Peyer's patch (tissue), 4 donors: Measurements from ENCODE around the gene LPAR1. TPM values are rescaled to one million over a fixed set of nuclear protein-coding genes. Genes with fewer than 3 reads are reported as not detected.
A peak's percentile ranks its signal among the peaks of the same experiment; 100 is the strongest.

Experiments used
- DNase-seq, 3 donors: peaks; one replicate each; pipeline ENCODE4 v3.0.0-alpha.2; 2017 to 2019
- H3K27ac ChIP-seq, 4 donors: fragments of 200-600 bp; sonication (generic); one replicate each; pipeline ENCODE4 v1.5.1; 2016 to 2019
- H3K27me3 ChIP-seq, 2 donors: fragments of 200-600 bp; sonication (generic); one replicate each; pipeline ENCODE4 v1.5.1; 2019
- H3K36me3 ChIP-seq, 3 donors: fragments of 200-600 bp; sonication (generic); one replicate each; pipeline ENCODE4 v1.5.1; 2016 to 2019
- H3K4me1 ChIP-seq, 4 donors: fragments of 200-600 bp; sonication (generic); one replicate each; pipeline ENCODE4 v1.5.1; 2016 to 2019
- H3K4me3 ChIP-seq, 4 donors: fragments of 200-600 bp; sonication (generic); 1 replicate in 3 of 4; 2 replicates in 1 of 4; pipeline ENCODE4 v1.5.1; 2016 to 2019; ENCODE audit warnings: mild to moderate bottlenecking in 1 of 4
- H3K9me3 ChIP-seq, 4 donors: fragments of 200-600 bp; sonication (generic); one replicate each; pipeline ENCODE4 v1.5.1; 2016 to 2019; ENCODE audit warnings: mild to moderate bottlenecking in 1 of 4
- POLR2A ChIP-seq, 2 donors: fragments of 450-650 bp; IDR thresholded peaks; one replicate each; pipeline ENCODE4 v1.5.1; 2017; ENCODE audit warnings: antibody characterized with exemption in 2 of 2, mild to moderate bottlenecking in 2 of 2, moderate library complexity in 2 of 2
- total RNA-seq, 4 donors: library from RNA; depleted of rRNA; stranded (reverse); fragments of >200 nt; gene quantifications; one replicate each; pipeline ENCODE4 v1.1.0, GENCODE V29; 2016
- TF ChIP-seq, protein P1 (sequence below), 6 experiments: fragments of 450-650 bp in 4 of 6; fragments of 200-600 bp in 2 of 6; sonication (generic) in 1 of 6; IDR thresholded peaks; one replicate each; pipeline ENCODE4 v1.5.1; 2017 to 2019; ENCODE audit warnings: antibody characterized with exemption in 6 of 6, mild to moderate bottlenecking in 3 of 6, moderate library complexity in 1 of 6

LPAR1 gene
- total RNA-seq, 4 donors from 2014 or later, result 25.0 to 56.1 (median 31.9) TPM

DNA sequence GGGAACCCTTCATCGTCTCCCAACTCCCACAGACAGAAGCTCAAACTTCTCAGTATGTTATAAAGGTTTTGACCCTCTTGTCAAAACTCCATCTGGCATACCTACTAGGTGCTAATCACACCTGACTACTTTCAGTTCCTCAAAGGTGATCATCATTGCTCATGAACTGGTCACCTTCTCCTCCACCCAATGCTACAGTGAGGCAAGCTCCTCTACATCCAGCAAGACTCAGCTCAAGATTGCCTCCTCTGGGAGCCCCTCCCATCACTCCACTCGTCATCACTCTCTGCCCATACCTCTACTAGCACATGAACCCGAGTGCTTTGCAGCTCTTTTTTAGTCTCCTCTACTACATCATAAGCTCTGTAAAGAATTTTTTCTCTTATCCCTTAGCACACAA lies 102.4 kb downstream of the LPAR1 start:
- DNase-seq, result no peak
- Histone ChIP-seq H3K9me3 (no peaks in the 10 kb centered on the region), H3K4me1 (peaks cover 0 to 12% (median 0%) of the 10 kb centered on the region in 4 donors), H3K4me3 (no peak overlapping the region), H3K36me3 (no peaks in the 10 kb centered on the region), H3K27ac (peak overlapping the region in 3 of 4 donors; percentile 12 to 52 (median 47)), H3K27me3 (no peaks in the 10 kb centered on the region)
- no peak for TF ChIP-seq POLR2A (IDR thresholded peaks at IDR 0.05)
- TF ChIP-seq, protein P1, sequence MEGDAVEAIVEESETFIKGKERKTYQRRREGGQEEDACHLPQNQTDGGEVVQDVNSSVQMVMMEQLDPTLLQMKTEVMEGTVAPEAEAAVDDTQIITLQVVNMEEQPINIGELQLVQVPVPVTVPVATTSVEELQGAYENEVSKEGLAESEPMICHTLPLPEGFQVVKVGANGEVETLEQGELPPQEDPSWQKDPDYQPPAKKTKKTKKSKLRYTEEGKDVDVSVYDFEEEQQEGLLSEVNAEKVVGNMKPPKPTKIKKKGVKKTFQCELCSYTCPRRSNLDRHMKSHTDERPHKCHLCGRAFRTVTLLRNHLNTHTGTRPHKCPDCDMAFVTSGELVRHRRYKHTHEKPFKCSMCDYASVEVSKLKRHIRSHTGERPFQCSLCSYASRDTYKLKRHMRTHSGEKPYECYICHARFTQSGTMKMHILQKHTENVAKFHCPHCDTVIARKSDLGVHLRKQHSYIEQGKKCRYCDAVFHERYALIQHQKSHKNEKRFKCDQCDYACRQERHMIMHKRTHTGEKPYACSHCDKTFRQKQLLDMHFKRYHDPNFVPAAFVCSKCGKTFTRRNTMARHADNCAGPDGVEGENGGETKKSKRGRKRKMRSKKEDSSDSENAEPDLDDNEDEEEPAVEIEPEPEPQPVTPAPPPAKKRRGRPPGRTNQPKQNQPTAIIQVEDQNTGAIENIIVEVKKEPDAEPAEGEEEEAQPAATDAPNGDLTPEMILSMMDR (IDR thresholded peaks at IDR 0.05), result no peak

GRCh38 chr9:110933350-110934001 lies 104.8 kb downstream of the LPAR1 start:
- peak overlapping the region in 3 of 4 donors; percentile 15 to 59 (median 56) for H3K27ac ChIP-seq
- TF ChIP-seq, protein P1 (IDR thresholded peaks at IDR 0.05), result no peak
- TF ChIP-seq POLR2A (IDR thresholded peaks at IDR 0.05), result no peak
- H3K36me3 ChIP-seq, result no peaks in the 10 kb centered on the region
- no peak overlapping the region for H3K4me3 ChIP-seq
- no peak for DNase-seq
- H3K27me3 ChIP-seq, result no peaks in the 10 kb centered on the region
- H3K9me3 ChIP-seq, result no peaks in the 10 kb centered on the region
- peaks cover 0 to 12% (median 0%) of the 10 kb centered on the region in 4 donors for H3K4me1 ChIP-seq

- Histone ChIP-seq H3K4me1 (peaks cover 0 to 12% (median 0%) of the 10 kb centered on the region in 4 donors), H3K9me3 (no peaks in the 10 kb centered on the region), H3K27ac (peak overlapping the region in 2 of 4 donors; percentile 56 to 59), H3K36me3 (no peaks in the 10 kb centered on the region), H3K4me3 (no peak overlapping the region), H3K27me3 (no peaks in the 10 kb centered on the region)
- TF ChIP-seq, protein P1 (IDR thresholded peaks at IDR 0.05), result no peak
- TF ChIP-seq POLR2A (IDR thresholded peaks at IDR 0.05), result no peak
- no peak for DNase-seq
Observed at GRCh38 chr9:110932863-110933262, 105.4 kb downstream of the LPAR1 start.

- no peak overlapping the region for H3K27ac ChIP-seq
- no peaks in the 10 kb centered on the region for H3K9me3 ChIP-seq
Observed at GRCh38 chr9:110928599-110928998, 109.7 kb downstream of the LPAR1 start.

DNA sequence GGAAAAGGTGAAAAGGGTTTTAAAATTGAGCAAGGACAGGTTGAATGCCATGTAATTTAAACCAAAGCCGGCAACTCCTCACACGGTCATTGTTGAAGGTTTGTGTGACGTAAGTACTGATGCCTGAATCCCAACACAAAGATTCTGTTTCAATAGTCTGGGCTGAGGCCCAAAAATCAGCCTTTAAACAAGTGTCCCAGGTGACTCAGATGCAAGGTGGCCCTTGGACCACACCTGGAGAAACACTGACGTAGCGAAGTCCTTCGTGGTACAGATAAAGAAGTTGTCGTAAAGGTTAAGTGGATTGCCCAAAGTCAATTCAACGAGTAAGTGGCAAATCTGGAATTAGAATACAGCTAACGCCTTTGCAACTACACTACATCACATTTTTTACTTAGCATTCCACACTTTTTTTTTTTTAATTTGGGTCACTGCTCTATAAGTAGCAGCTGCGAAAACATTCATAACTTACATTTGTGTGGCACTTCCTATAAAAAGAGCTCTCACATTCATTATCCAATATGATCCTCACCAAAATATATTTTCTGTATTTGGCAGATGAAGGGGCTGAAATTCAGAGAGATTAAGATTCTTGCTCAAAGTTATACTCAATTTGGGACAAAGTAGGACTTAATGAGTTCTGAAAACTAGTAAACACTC lies 111.3 kb downstream of the LPAR1 start:
- H3K4me3 ChIP-seq, result no peak overlapping the region
- H3K36me3 ChIP-seq, result no peaks in the 10 kb centered on the region
- DNase-seq, result peak in 1 of 3 donors; percentile 72
- no peak for TF ChIP-seq POLR2A (IDR thresholded peaks at IDR 0.05)
- TF ChIP-seq, protein P1 (IDR thresholded peaks at IDR 0.05), result no peak
- H3K27me3 ChIP-seq, result no peaks in the 10 kb centered on the region
- H3K27ac ChIP-seq, result no peak overlapping the region
- H3K9me3 ChIP-seq, result no peaks in the 10 kb centered on the region
- H3K4me1 ChIP-seq, result no peaks in the 10 kb centered on the region

More at GRCh38 chr9:110928599-110928998, 109.7 kb downstream of the LPAR1 start:
- peaks cover 0 to 7% (median 0%) of the 10 kb centered on the region in 4 donors for H3K4me1 ChIP-seq
- no peak for TF ChIP-seq POLR2A (IDR thresholded peaks at IDR 0.05)
- TF ChIP-seq, protein P1 (IDR thresholded peaks at IDR 0.05), result no peak
- DNase-seq, result no peak
- no peak overlapping the region for H3K4me3 ChIP-seq
- H3K27me3 ChIP-seq, result no peaks in the 10 kb centered on the region
- H3K36me3 ChIP-seq, result no peaks in the 10 kb centered on the region
